Measurements from ENCODE around the gene ERAL1. TPM values are rescaled to one million over a fixed set of nuclear protein-coding genes. Genes with fewer than 3 reads are reported as not detected.

ERAL1 gene
- total and polyA plus RNA-seq, 2 experiments from 2014 or later: 77.1 to 121 TPM

GRCh38 chr17:28807925-28808634, 46.7 kb upstream of the ERAL1 start:
- H3K79me2 ChIP-seq (replicated peaks; ENCODE audit: insufficient read depth): peaks cover 88% of the 10 kb centered on the region
- no peak for ATAC-seq
- H3K27me3 Mint-ChIP-seq (ENCODE audit: insufficient read depth, low read depth, poor library complexity): peaks cover 7% of the 10 kb centered on the region

More at GRCh38 chr17:28807925-28808634, 46.7 kb upstream of the ERAL1 start:
- Histone ChIP-seq H3K4me2 (peak overlapping the region; percentile 79), H3K27me3 (ENCODE audit: insufficient read depth) (no peaks in the 10 kb centered on the region), H3K9me2 (ENCODE audit: insufficient read depth) (no peaks in the 10 kb centered on the region), H4K20me1 (replicated peaks; ENCODE audit: insufficient read depth) (peaks cover 17% of the 10 kb centered on the region), H3K36me3 (ENCODE audit: insufficient read depth) (peaks cover 16% of the 10 kb centered on the region), H3K27ac (ENCODE audit: low read depth) (peak overlapping the region; percentile 92), H2AFZ (no peak overlapping the region), H3F3A (replicated peaks; ENCODE audit: low read depth) (peaks cover 14% of the 10 kb centered on the region), H3K4me1 (ENCODE audit: insufficient read depth) (peaks cover 38% of the 10 kb centered on the region), H3K4me3 (peak overlapping the region; percentile 74)
- H3K36me3 Mint-ChIP-seq (ENCODE audit: low read depth): peaks cover 40% of the 10 kb centered on the region
- peaks cover 40% of the 10 kb centered on the region for H3K4me1 Mint-ChIP-seq
- H3K9me3 Mint-ChIP-seq: no peaks in the 10 kb centered on the region
- H3K27ac Mint-ChIP-seq: peak overlapping the region; percentile 94
- no peak for DNase-seq (ENCODE audit: low spot score)
- H3K4me3 Mint-ChIP-seq: peak overlapping the region; percentile 69
- TF ChIP-seq ZNF462 (CRISPR knock-in tag; IDR thresholded peaks at IDR 0.05): no peak
- no peak for TF ChIP-seq NANOG (IDR thresholded peaks at IDR 0.05; ENCODE audit: borderline replicate concordance)

Measured in GM23338 (cell line).